Measurements from ENCODE around the gene TNFRSF8. TPM values are rescaled to one million over a fixed set of nuclear protein-coding genes. Genes with fewer than 3 reads are reported as not detected.
A peak's percentile ranks its signal among the peaks of the same experiment; 100 is the strongest.

The TNFRSF8 gene
- total and polyA plus RNA-seq, 2 of the 13 experiments (the other 11 are each of a cell fraction or from before 2014, with no cell fraction given), result not detected

- no peak for TF ChIP-seq GMEB1 (CRISPR knock-in tag; IDR thresholded peaks at IDR 0.05; ENCODE audit: borderline replicate concordance)
- TF ChIP-seq HIVEP1 (CRISPR knock-in tag; IDR thresholded peaks at IDR 0.05), result no peak
- no peak for TF ChIP-seq NCOA5 (CRISPR knock-in tag; IDR thresholded peaks at IDR 0.05)
These were observed 80.0 kb downstream of the TNFRSF8 start (continued) for GRCh38 chr1:12142891-12143630.

- in situ Hi-C loops (cut with HindIII; ENCODE audit: extremely low pct_ligation_motif_present, low pct_unique_long_range_greater_than_20kb), result no loop called here
- Histone ChIP-seq H3K36me3 (replicated peaks in 1 of 2; ENCODE audit: control insufficient read depth in 1 of 2, insufficient read depth in 2 of 2, low read length in 2 of 2) (no peaks in the 10 kb centered on the region), H3K27me3 (ENCODE audit: control insufficient read depth in 1 of 2, insufficient read depth in 2 of 2, low read length in 2 of 2) (peaks cover 2 to 51% of the 10 kb centered on the region in 2 experiments; a peak in 4 of 5 replicates), H3K4me3 (replicated peaks in 1 of 3; ENCODE audit: insufficient read depth in 1 of 3, low read depth in 2 of 3, low read length in 3 of 3) (no peak overlapping the region; a peak in 1 of 6 replicates), H3K79me2 (ENCODE audit: insufficient read depth, low read length) (no peaks in the 10 kb centered on the region), H2AFZ (ENCODE audit: low read length) (no peak overlapping the region), H3K9me3 (ENCODE audit: low read length) (no peaks in the 10 kb centered on the region), H3K9ac (ENCODE audit: insufficient read depth, low read depth, low read length) (no peak overlapping the region), H3K4me2 (ENCODE audit: low read depth, low read length) (no peak overlapping the region; the same call in 1 of the 2 replicates), H4K20me1 (ENCODE audit: insufficient read depth, low read length) (no peaks in the 10 kb centered on the region), H3K4me1 (ENCODE audit: insufficient read depth, low read length) (peaks cover 41% of the 10 kb centered on the region), H3K27ac (ENCODE audit: extremely low read length, insufficient read depth, low read length) (no peak overlapping the region)
- intact Hi-C loops (cut with micrococcal nuclease; ENCODE audit: unreplicated experiment), result no loop called here
- ChIA-PET POLR2A (no interaction called here), CTCF (ENCODE audit: low intra/inter-chr PET ratio, low total read pairs) (no interaction called here)
- no peak for FAIRE-seq
- 0 out of 3 replicates have a peak, but pooled peaks have one; percentile 12 for ATAC-seq
- no peak for DNase-seq (ENCODE audit: low spot score)
- 11% methylated on average over 16 of the region's 17 CpGs for WGBS (ENCODE audit: low lambda C conversion rate)
- no TSS peak for BruUV-seq (replicated peaks)
- TF ChIP-seq ZNF484 (CRISPR knock-in tag; IDR thresholded peaks at IDR 0.05; ENCODE audit: borderline replicate concordance, low read depth) (no peak), EEA1 (CRISPR knock-in tag; IDR thresholded peaks at IDR 0.05; ENCODE audit: borderline replicate concordance) (no peak), POLR2AphosphoS5 (IDR thresholded peaks at IDR 0.05; ENCODE audit: low read depth, low read length) (no peak), MYC (CRISPR knock-in tag; IDR thresholded peaks at IDR 0.05; ENCODE audit: borderline replicate concordance) (peak; percentile 33; the same call in 1 of the 2 replicates), ZNF207 (IDR thresholded peaks at IDR 0.05; ENCODE audit: borderline replicate concordance) (no peak), ZNF260 (CRISPR knock-in tag; IDR thresholded peaks at IDR 0.05; ENCODE audit: borderline replicate concordance, low read depth) (no peak), RELA (CRISPR knock-in tag; IDR thresholded peaks at IDR 0.05) (no peak), MAX (IDR thresholded peaks at IDR 0.05) (0 out of 2 replicates have a peak, but pooled peaks have one; percentile 36), SMAD1 (CRISPR knock-in tag; IDR thresholded peaks at IDR 0.05; ENCODE audit: borderline replicate concordance, low read depth) (no peak), ZKSCAN8 (CRISPR knock-in tag; IDR thresholded peaks at IDR 0.05; ENCODE audit: borderline replicate concordance) (no peak), ZBTB42 (CRISPR knock-in tag; IDR thresholded peaks at IDR 0.05) (no peak), TBX2 (CRISPR knock-in tag; IDR thresholded peaks at IDR 0.05; ENCODE audit: borderline replicate concordance) (no peak), ZNF883 (CRISPR knock-in tag; IDR thresholded peaks at IDR 0.05; ENCODE audit: not compliant biosample characterization) (no peak), ZBED4 (CRISPR knock-in tag; IDR thresholded peaks at IDR 0.05; ENCODE audit: borderline replicate concordance) (no peak)
These were observed 80.6 kb downstream of the TNFRSF8 start for GRCh38 chr1:12143631-12144155.
